HepG2 (cell line): ENCODE measurements around the gene LMAN1L. TPM values are rescaled to one million over a fixed set of nuclear protein-coding genes. Genes with fewer than 3 reads are reported as not detected.

Experiments used
- ATAC-seq: fragments of 200-7000 bp; cut with Tn5 transposase; 3 replicates; pipeline ENCODE4 v1.9.1; 2020; ENCODE audit warnings: mild to moderate bottlenecking, moderate library complexity
- BruUV-seq: library from RNA; stranded (reverse); fragments of 400-500 nt; replicated peaks from 2 replicates; lab custom pipeline; 2021; lab: Mats Ljungman, UMichigan
- CTCF ChIA-PET: fragments of 300-600 bp; formaldehyde crosslinking; extraction: SDS; loops from one replicate; lab custom pipeline; 2021; ENCODE audit warnings: low total read pairs, inconsistent platforms, low intra/inter-chr PET ratio; lab: Yijun Ruan, JAX
- POLR2A ChIA-PET: fragments of 350-600 bp; sonication (Branson Sonifier 250); formaldehyde crosslinking; loops from one replicate; lab custom pipeline; 2020; ENCODE audit warnings: antibody characterized with exemption, inconsistent platforms; lab: Yijun Ruan, JAX
- DNase-seq: peaks from one replicate; pipeline ENCODE4 v3.0.0-alpha.2; 2015; ENCODE audit warnings: low spot score
- FAIRE-seq: peaks from 3 replicates; lab custom pipeline; 2011; peaks lifted over from hg19 to GRCh38; lab: Jason Lieb, UNC
- H2AFZ ChIP-seq: one replicate; pipeline ENCODE4 v1.6.1; 2011; ENCODE audit warnings: low read length, inconsistent platforms
- H3K27ac ChIP-seq: fragments of 300-600 bp; 3 replicates; pipeline ENCODE4 v1.8.0; 2011; ENCODE audit warnings: mixed run types, mild to moderate bottlenecking, mixed read lengths, low read length, inconsistent platforms; ENCODE audit not compliant: insufficient read depth; ENCODE audit errors: extremely low read length
- H3K27me3 ChIP-seq, 2 experiments: fragments of 200-600 bp in 1 of 2; 2 replicates in 1 of 2; 3 replicates in 1 of 2; pipeline versions ENCODE4 v1.6.0 to v1.8.0; 2011; ENCODE audit warnings: low read length in 2 of 2, mild to moderate bottlenecking in 2 of 2, moderate library complexity in 2 of 2, inconsistent platforms in 1 of 2; ENCODE audit not compliant: insufficient read depth in 2 of 2, control insufficient read depth in 1 of 2
- H3K36me3 ChIP-seq, 2 experiments: fragments of 200-600 bp in 1 of 2; replicated peaks in 1 of 2; 2 replicates in 1 of 2; 3 replicates in 1 of 2; pipeline versions ENCODE4 v1.5.1 to v1.8.0; 2011; ENCODE audit warnings: low read length in 2 of 2, inconsistent platforms in 1 of 2; ENCODE audit not compliant: insufficient read depth in 2 of 2, control insufficient read depth in 1 of 2
- H3K4me1 ChIP-seq: 2 replicates; pipeline ENCODE4 v1.5.1; 2012; ENCODE audit warnings: low read length, inconsistent platforms; ENCODE audit not compliant: insufficient read depth
- H3K4me2 ChIP-seq: 2 replicates; pipeline ENCODE4 v1.6.0; 2011; ENCODE audit warnings: low read depth, low read length, inconsistent platforms
- H3K4me3 ChIP-seq, 3 experiments: fragments of 200-600 bp in 1 of 3; sonication (generic), shearing (Covaris generic) in 1 of 3; replicated peaks in 1 of 3; 2 replicates each; pipeline ENCODE4 v1.5.1; 2011 to 2016; ENCODE audit warnings: low read length in 3 of 3, inconsistent platforms in 2 of 3, low read depth in 2 of 3, mild to moderate bottlenecking in 2 of 3, control low read depth in 1 of 3, mixed read lengths in 1 of 3; ENCODE audit not compliant: insufficient read depth in 1 of 3
- H3K79me2 ChIP-seq: one replicate; pipeline ENCODE4 v1.6.1; 2011; ENCODE audit warnings: low read length, inconsistent platforms; ENCODE audit not compliant: insufficient read depth
- H3K9ac ChIP-seq: 2 replicates; pipeline ENCODE4 v1.6.0; 2011; ENCODE audit warnings: mild to moderate bottlenecking, low read depth, low read length, inconsistent platforms; ENCODE audit not compliant: insufficient read depth
- H3K9me3 ChIP-seq: 2 replicates; pipeline ENCODE4 v1.5.1; 2012; ENCODE audit warnings: mild to moderate bottlenecking, low read length
- H4K20me1 ChIP-seq: 2 replicates; pipeline ENCODE4 v1.6.0; 2011; ENCODE audit warnings: inconsistent platforms, mild to moderate bottlenecking, low read length, moderate library complexity; ENCODE audit not compliant: insufficient read depth
- EED ChIP-seq: sonication (generic); formaldehyde crosslinking; IDR thresholded peaks from 2 replicates; pipeline ENCODE4 v1.5.0; 2020; ENCODE audit warnings: mild to moderate bottlenecking, missing genetic modification reagents
- FOXM1 ChIP-seq: sonication (generic); formaldehyde crosslinking; IDR thresholded peaks from 2 replicates; pipeline ENCODE4 v1.5.0; 2020; ENCODE audit warnings: missing genetic modification reagents
- KMT2A ChIP-seq: sonication (generic); formaldehyde crosslinking; IDR thresholded peaks from 2 replicates; pipeline ENCODE4 v1.4.0; 2020; ENCODE audit warnings: missing genetic modification reagents
- MZF1 ChIP-seq: sonication (generic); formaldehyde crosslinking; IDR thresholded peaks from 2 replicates; pipeline ENCODE4 v1.8.1; 2023; ENCODE audit warnings: mild to moderate bottlenecking, missing genetic modification reagents, borderline replicate concordance
- NAIF1 ChIP-seq: sonication (generic); formaldehyde crosslinking; IDR thresholded peaks from 2 replicates; pipeline ENCODE4 v1.5.0; 2020; ENCODE audit warnings: mild to moderate bottlenecking, missing genetic modification reagents, borderline replicate concordance
- NCOR1 ChIP-seq: fragments of 200-600 bp; sonication (generic); IDR thresholded peaks from 2 replicates; pipeline ENCODE4 v1.7.0; 2017; ENCODE audit warnings: antibody characterized with exemption, low read length, borderline replicate concordance
- TBX3 ChIP-seq: fragments of 450-650 bp; IDR thresholded peaks from 2 replicates; pipeline ENCODE4 v1.6.1; 2017; ENCODE audit warnings: antibody characterized with exemption, mild to moderate bottlenecking, inconsistent platforms, borderline replicate concordance
- ZNF296 ChIP-seq: sonication (generic); formaldehyde crosslinking; conservative IDR thresholded peaks from 2 replicates; pipeline ENCODE4 v1.5.0; 2020; ENCODE audit warnings: mild to moderate bottlenecking, missing genetic modification reagents
- ZNF337 ChIP-seq: sonication (generic); formaldehyde crosslinking; IDR thresholded peaks from 2 replicates; pipeline ENCODE4 v1.5.1; 2020; ENCODE audit warnings: missing genetic modification reagents, low read depth, mild to moderate bottlenecking, borderline replicate concordance
- WGBS: methylation state at CpG from one replicate; pipeline ENCODE4 v1.1.6; 2017; ENCODE audit warnings: low lambda C conversion rate; 5-methylcytosine and 5-hydroxymethylcytosine counted together
- in situ Hi-C: cut with HindIII; loops from 2 replicates; pipeline ENCODE4 v1.10.0; 2017; ENCODE audit warnings: low pct_unique_long_range_greater_than_20kb; ENCODE audit not compliant: extremely low pct_ligation_motif_present
- intact Hi-C: fragments of 100-400 bp; cut with micrococcal nuclease; formaldehyde crosslinking; loops from one replicate; pipeline ENCODE4 v1.10.0; 2022; ENCODE audit not compliant: unreplicated experiment
- polyA plus RNA-seq, 8 experiments: library from polyadenylated mRNA; depleted of rRNA in 3 of 8; stranded (reverse) in 7 of 8; unstranded in 1 of 8; fragments of >200 nt; fragmentation: Illumina TruSeq in 4 of 8; extraction: Trizol in 4 of 8; gene quantifications; 2 replicates each; pipeline versions ENCODE4 v1.2.1 to v1.2.3, GENCODE V29; 2011 to 2016; ENCODE audit warnings: low read depth in 4 of 8, missing spikeins in 1 of 8, mixed read lengths in 1 of 8; ENCODE audit not compliant: insufficient read depth in 1 of 8
- total RNA-seq, 5 experiments: library from RNA; depleted of rRNA; stranded (reverse); fragments of >200 nt; fragmentation: Illumina TruSeq; extraction: Trizol; gene quantifications; 2 replicates each; pipeline ENCODE4 v1.2.3, GENCODE V29; 2016; ENCODE audit warnings: low read depth in 1 of 5
- TF ChIP-seq, protein P1 (sequence below): sonication (generic); formaldehyde crosslinking; IDR thresholded peaks from 2 replicates; pipeline ENCODE4 v1.5.1; 2020; ENCODE audit warnings: missing genetic modification reagents, mild to moderate bottlenecking, borderline replicate concordance
- TF ChIP-seq, protein P2 (sequence below): sonication (generic); formaldehyde crosslinking; IDR thresholded peaks from 2 replicates; pipeline ENCODE4 v1.8.1; 2022; ENCODE audit warnings: mild to moderate bottlenecking, missing genetic modification reagents
- TF ChIP-seq, protein P3 (sequence below): sonication (generic); formaldehyde crosslinking; IDR thresholded peaks from 2 replicates; pipeline ENCODE4 v1.4.0; 2020; ENCODE audit warnings: missing genetic modification reagents
- TF ChIP-seq, protein P4 (sequence below): sonication (generic); formaldehyde crosslinking; IDR thresholded peaks from 2 replicates; pipeline ENCODE4 v1.4.0; 2020; ENCODE audit warnings: mild to moderate bottlenecking, missing genetic modification reagents, borderline replicate concordance
- TF ChIP-seq, protein P5 (sequence below): sonication (generic); formaldehyde crosslinking; conservative IDR thresholded peaks from 2 replicates; pipeline ENCODE4 v1.4.0; 2020; ENCODE audit warnings: mild to moderate bottlenecking, missing genetic modification reagents, moderate library complexity

Gene LMAN1L
- total and polyA plus RNA-seq, 2 of the 13 experiments (the other 11 are each of a cell fraction or from before 2014, with no cell fraction given): not detected

DNA sequence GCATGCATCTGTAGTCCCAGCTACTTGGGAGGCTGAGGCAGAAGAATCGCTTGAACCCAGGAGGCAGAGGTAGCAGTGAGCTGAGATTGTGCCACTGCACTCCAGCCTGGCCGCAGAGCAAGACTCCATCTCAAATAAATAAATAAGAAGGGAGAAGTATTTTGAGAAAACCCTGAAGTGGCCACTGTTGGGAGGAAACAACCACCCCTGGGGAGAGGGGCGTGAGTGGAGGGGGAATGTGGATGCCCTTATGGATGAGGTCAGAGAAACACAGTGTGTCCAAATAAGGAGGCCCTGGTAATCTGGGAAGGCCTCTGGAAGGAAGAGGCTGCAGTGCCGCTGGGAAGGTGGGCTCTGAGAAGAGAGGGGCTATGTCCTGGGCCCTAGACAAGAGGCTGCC, 9.6 kb downstream of the LMAN1L start:
- Histone ChIP-seq H3K27ac (no peak overlapping the region), H3K36me3 (no peaks in the 10 kb centered on the region), H3K4me2 (no peak overlapping the region), H3K4me3 (no peak overlapping the region), H3K4me1 (peaks cover 26% of the 10 kb centered on the region), H3K79me2 (no peaks in the 10 kb centered on the region), H4K20me1 (no peaks in the 10 kb centered on the region; the same call in 1 of the 2 replicates), H2AFZ (no peak overlapping the region), H3K27me3 (peaks cover 3 to 33% of the 10 kb centered on the region in 2 experiments; a peak in 4 of 5 replicates), H3K9me3 (no peaks in the 10 kb centered on the region), H3K9ac (no peak overlapping the region)
- POLR2A ChIA-PET: no interaction called here
- FAIRE-seq (no peak), DNase-seq (no peak), ATAC-seq (no peak)
- CTCF ChIA-PET: no interaction called here
- in situ Hi-C loops (no loop called here), intact Hi-C loops (no loop called here)
- WGBS: 3% methylated on average over 4 of the region's 4 CpGs
- BruUV-seq: no TSS peak
- TF ChIP-seq, protein P1, sequence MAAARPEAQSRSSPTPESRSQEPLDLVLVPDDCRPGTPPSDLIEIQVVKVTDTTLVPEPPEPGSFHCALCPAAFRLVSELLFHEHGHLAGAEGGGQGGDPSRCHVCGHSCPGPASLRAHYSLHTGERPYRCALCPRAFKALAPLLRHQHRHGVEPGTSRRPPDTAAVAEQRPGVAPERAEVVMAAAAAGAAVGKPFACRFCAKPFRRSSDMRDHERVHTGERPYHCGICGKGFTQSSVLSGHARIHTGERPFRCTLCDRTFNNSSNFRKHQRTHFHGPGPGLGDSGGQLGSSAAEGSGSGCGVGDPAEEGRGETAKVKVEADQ (CRISPR knock-in tag): no peak
- TF ChIP-seq ZNF337 (CRISPR knock-in tag): no peak
- TF ChIP-seq, protein P2, sequence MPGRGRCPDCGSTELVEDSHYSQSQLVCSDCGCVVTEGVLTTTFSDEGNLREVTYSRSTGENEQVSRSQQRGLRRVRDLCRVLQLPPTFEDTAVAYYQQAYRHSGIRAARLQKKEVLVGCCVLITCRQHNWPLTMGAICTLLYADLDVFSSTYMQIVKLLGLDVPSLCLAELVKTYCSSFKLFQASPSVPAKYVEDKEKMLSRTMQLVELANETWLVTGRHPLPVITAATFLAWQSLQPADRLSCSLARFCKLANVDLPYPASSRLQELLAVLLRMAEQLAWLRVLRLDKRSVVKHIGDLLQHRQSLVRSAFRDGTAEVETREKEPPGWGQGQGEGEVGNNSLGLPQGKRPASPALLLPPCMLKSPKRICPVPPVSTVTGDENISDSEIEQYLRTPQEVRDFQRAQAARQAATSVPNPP (CRISPR knock-in tag): no peak
- no peak for TF ChIP-seq MZF1
- TF ChIP-seq ZNF296 (CRISPR knock-in tag): no peak
- TF ChIP-seq, protein P3, sequence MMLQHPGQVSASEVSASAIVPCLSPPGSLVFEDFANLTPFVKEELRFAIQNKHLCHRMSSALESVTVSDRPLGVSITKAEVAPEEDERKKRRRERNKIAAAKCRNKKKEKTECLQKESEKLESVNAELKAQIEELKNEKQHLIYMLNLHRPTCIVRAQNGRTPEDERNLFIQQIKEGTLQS (CRISPR knock-in tag): no peak
- TF ChIP-seq, protein P4, sequence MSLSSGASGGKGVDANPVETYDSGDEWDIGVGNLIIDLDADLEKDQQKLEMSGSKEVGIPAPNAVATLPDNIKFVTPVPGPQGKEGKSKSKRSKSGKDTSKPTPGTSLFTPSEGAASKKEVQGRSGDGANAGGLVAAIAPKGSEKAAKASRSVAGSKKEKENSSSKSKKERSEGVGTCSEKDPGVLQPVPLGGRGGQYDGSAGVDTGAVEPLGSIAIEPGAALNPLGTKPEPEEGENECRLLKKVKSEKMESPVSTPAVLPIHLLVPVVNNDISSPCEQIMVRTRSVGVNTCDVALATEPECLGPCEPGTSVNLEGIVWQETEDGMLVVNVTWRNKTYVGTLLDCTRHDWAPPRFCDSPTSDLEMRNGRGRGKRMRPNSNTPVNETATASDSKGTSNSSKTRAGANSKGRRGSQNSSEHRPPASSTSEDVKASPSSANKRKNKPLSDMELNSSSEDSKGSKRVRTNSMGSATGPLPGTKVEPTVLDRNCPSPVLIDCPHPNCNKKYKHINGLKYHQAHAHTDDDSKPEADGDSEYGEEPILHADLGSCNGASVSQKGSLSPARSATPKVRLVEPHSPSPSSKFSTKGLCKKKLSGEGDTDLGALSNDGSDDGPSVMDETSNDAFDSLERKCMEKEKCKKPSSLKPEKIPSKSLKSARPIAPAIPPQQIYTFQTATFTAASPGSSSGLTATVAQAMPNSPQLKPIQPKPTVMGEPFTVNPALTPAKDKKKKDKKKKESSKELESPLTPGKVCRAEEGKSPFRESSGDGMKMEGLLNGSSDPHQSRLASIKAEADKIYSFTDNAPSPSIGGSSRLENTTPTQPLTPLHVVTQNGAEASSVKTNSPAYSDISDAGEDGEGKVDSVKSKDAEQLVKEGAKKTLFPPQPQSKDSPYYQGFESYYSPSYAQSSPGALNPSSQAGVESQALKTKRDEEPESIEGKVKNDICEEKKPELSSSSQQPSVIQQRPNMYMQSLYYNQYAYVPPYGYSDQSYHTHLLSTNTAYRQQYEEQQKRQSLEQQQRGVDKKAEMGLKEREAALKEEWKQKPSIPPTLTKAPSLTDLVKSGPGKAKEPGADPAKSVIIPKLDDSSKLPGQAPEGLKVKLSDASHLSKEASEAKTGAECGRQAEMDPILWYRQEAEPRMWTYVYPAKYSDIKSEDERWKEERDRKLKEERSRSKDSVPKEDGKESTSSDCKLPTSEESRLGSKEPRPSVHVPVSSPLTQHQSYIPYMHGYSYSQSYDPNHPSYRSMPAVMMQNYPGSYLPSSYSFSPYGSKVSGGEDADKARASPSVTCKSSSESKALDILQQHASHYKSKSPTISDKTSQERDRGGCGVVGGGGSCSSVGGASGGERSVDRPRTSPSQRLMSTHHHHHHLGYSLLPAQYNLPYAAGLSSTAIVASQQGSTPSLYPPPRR (CRISPR knock-in tag): no peak
- no peak for TF ChIP-seq EED (CRISPR knock-in tag)
- TF ChIP-seq, protein P5, sequence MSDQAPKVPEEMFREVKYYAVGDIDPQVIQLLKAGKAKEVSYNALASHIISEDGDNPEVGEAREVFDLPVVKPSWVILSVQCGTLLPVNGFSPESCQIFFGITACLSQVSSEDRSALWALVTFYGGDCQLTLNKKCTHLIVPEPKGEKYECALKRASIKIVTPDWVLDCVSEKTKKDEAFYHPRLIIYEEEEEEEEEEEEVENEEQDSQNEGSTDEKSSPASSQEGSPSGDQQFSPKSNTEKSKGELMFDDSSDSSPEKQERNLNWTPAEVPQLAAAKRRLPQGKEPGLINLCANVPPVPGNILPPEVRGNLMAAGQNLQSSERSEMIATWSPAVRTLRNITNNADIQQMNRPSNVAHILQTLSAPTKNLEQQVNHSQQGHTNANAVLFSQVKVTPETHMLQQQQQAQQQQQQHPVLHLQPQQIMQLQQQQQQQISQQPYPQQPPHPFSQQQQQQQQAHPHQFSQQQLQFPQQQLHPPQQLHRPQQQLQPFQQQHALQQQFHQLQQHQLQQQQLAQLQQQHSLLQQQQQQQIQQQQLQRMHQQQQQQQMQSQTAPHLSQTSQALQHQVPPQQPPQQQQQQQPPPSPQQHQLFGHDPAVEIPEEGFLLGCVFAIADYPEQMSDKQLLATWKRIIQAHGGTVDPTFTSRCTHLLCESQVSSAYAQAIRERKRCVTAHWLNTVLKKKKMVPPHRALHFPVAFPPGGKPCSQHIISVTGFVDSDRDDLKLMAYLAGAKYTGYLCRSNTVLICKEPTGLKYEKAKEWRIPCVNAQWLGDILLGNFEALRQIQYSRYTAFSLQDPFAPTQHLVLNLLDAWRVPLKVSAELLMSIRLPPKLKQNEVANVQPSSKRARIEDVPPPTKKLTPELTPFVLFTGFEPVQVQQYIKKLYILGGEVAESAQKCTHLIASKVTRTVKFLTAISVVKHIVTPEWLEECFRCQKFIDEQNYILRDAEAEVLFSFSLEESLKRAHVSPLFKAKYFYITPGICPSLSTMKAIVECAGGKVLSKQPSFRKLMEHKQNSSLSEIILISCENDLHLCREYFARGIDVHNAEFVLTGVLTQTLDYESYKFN (CRISPR knock-in tag): no peak
- TF ChIP-seq NAIF1 (CRISPR knock-in tag): no peak
- no peak for TF ChIP-seq KMT2A (CRISPR knock-in tag)
- no peak for TF ChIP-seq NCOR1
- TF ChIP-seq TBX3: no peak
- no peak for TF ChIP-seq FOXM1 (CRISPR knock-in tag)
